ENCODE measurements around the gene ZNF275. TPM values are rescaled to one million over a fixed set of nuclear protein-coding genes. Genes with fewer than 3 reads are reported as not detected.
"Not testable (repeated sequence)": the region's sequence is repeated elsewhere in the genome, so short reads cannot be mapped to it uniquely, and the experiment has no call there.

Gene ZNF275
- total RNA-seq, 1 experiment from 2014 or later: 14.0 TPM

GRCh38 chrX:153319295-153320046 lies 14.5 kb upstream of the ZNF275 start:
- DNase-seq (ENCODE audit: low read depth): no peak

GRCh38 chrX:153320047-153320443 lies 13.9 kb upstream of the ZNF275 start:
- DNase-seq (ENCODE audit: low read depth): not testable (repeated sequence)

GRCh38 chrX:153320555-153321184 lies 13.3 kb upstream of the ZNF275 start:
- no peak for DNase-seq (ENCODE audit: low read depth)

GRCh38 chrX:153321381-153322124 lies 12.4 kb upstream of the ZNF275 start, which contains the start of gene PNMA6F:
Gene PNMA6F (minus strand): TSS chrX:153321767. CDS start chrX:153320674, 1,093 bp downstream.
- DNase-seq (ENCODE audit: low read depth): no peak

- no peak for DNase-seq (ENCODE audit: low read depth)
Observed at GRCh38 chrX:153327561-153327960, 6.4 kb upstream of the ZNF275 start.

GRCh38 chrX:153333266-153333665 lies 687 bp upstream of the ZNF275 start:
- DNase-seq (ENCODE audit: low read depth): no peak

- DNase-seq (ENCODE audit: low read depth): no peak
Observed at GRCh38 chrX:153334654-153335295, 822 bp downstream of the ZNF275 start.

GRCh38 chrX:153336121-153336894 lies 2.4 kb downstream of the ZNF275 start:
- no peak for DNase-seq (ENCODE audit: low read depth)

GRCh38 chrX:153336988-153337387 lies 3.0 kb downstream of the ZNF275 start:
- no peak for DNase-seq (ENCODE audit: low read depth)

- no peak for DNase-seq (ENCODE audit: low read depth)
Observed at GRCh38 chrX:153338836-153339235, 4.9 kb downstream of the ZNF275 start.

GRCh38 chrX:153339662-153340061 lies 5.7 kb downstream of the ZNF275 start:
- DNase-seq (ENCODE audit: low read depth): no peak

GRCh38 chrX:153340111-153340510 lies 6.2 kb downstream of the ZNF275 start:
- no peak for DNase-seq (ENCODE audit: low read depth)

GRCh38 chrX:153342762-153343558 lies 9.0 kb downstream of the ZNF275 start:
- DNase-seq (ENCODE audit: low read depth): no peak

GRCh38 chrX:153343674-153344073 lies 9.7 kb downstream of the ZNF275 start:
- DNase-seq (ENCODE audit: low read depth): no peak

- no peak for DNase-seq (ENCODE audit: low read depth)
Observed at GRCh38 chrX:153347530-153347929, 13.6 kb downstream of the ZNF275 start.

GRCh38 chrX:153348421-153348820 lies 14.5 kb downstream of the ZNF275 start:
- DNase-seq (ENCODE audit: low read depth): no peak

- no peak for DNase-seq (ENCODE audit: low read depth)
Observed at GRCh38 chrX:153349952-153350351, 16.0 kb downstream of the ZNF275 start.

- no peak for DNase-seq (ENCODE audit: low read depth)
Observed at GRCh38 chrX:153351981-153352380, 18.0 kb downstream of the ZNF275 start.

- no peak for DNase-seq (ENCODE audit: low read depth)
Observed at GRCh38 chrX:153352858-153353257, 18.9 kb downstream of the ZNF275 start.

GRCh38 chrX:153353416-153353815 lies 19.5 kb downstream of the ZNF275 start:
- no peak for DNase-seq (ENCODE audit: low read depth)

All from M059J (cell line).